SK-N-SH (cell line): ENCODE data around the gene CES1. TPM values are rescaled to one million over a fixed set of nuclear protein-coding genes. Genes with fewer than 3 reads are reported as not detected.

Source experiments
- CTCF ChIA-PET: fragments of 300-600, 350-600 bp; formaldehyde crosslinking; extraction: SDS; loops from one replicate; lab custom pipeline; 2021; lab: Yijun Ruan, JAX
- POLR2A ChIA-PET: fragments of 350-600 bp; sonication (Branson Sonifier 250); formaldehyde crosslinking; extraction: SDS; loops from one replicate; lab custom pipeline; 2020; ENCODE audit warnings: antibody characterized with exemption, inconsistent platforms; lab: Yijun Ruan, JAX
- DNase-seq: peaks from one replicate; pipeline ENCODE4 v3.0.0; 2012
- H2AFZ ChIP-seq: fragments of 200-600 bp; sonication (generic); 2 replicates; pipeline ENCODE4 v1.8.1; 2016; ENCODE audit warnings: antibody characterized with exemption, mild to moderate bottlenecking, low read depth
- H3F3A ChIP-seq: fragments of 200-600 bp; sonication (generic); replicated peaks from 2 replicates; pipeline ENCODE3; 2016; ENCODE audit warnings: antibody characterized with exemption, mild to moderate bottlenecking; ENCODE audit not compliant: insufficient read depth
- H3K27ac ChIP-seq, 2 experiments: fragments of 200-500 bp in 1 of 2; fragments of 200-600 bp in 1 of 2; sonication (Bioruptor generic) in 1 of 2; sonication (generic), shearing (Covaris generic) in 1 of 2; 2 replicates each; pipeline versions ENCODE4 v1.5.1 to v1.6.1; 2014 to 2016; ENCODE audit warnings: low read depth in 2 of 2, inconsistent platforms in 1 of 2, low read length in 1 of 2, mild to moderate bottlenecking in 1 of 2, mixed read lengths in 1 of 2
- H3K27me3 ChIP-seq: fragments of 200-600 bp; sonication (generic), shearing (Covaris generic); 2 replicates; pipeline ENCODE4 v1.6.1; 2016; ENCODE audit warnings: mixed run types; ENCODE audit not compliant: insufficient read depth
- H3K36me3 ChIP-seq, 2 experiments: fragments of 200-500 bp in 1 of 2; fragments of 200-600 bp in 1 of 2; sonication (Bioruptor generic) in 1 of 2; sonication (generic) in 1 of 2; replicated peaks in 1 of 2; 2 replicates each; pipeline versions ENCODE3 to v1.5.1; 2014 to 2016; ENCODE audit warnings: low read length in 1 of 2, mild to moderate bottlenecking in 1 of 2; ENCODE audit not compliant: insufficient read depth in 2 of 2, control insufficient read depth in 1 of 2
- H3K4me1 ChIP-seq, 2 experiments: fragments of 200-500 bp in 1 of 2; fragments of 200-600 bp in 1 of 2; sonication (Bioruptor generic) in 1 of 2; sonication (generic), shearing (Covaris generic) in 1 of 2; 2 replicates each; pipeline versions ENCODE4 v1.5.1 to v1.6.1; 2014 to 2016; ENCODE audit warnings: low read depth in 1 of 2, low read length in 1 of 2, mixed run types in 1 of 2; ENCODE audit not compliant: insufficient read depth in 2 of 2, control insufficient read depth in 1 of 2
- H3K4me2 ChIP-seq: fragments of 200-600 bp; sonication (generic), shearing (Covaris generic); 2 replicates; pipeline ENCODE4 v1.6.1; 2017; ENCODE audit warnings: mixed run types
- H3K4me3 ChIP-seq, 2 experiments: fragments of 200-500 bp in 1 of 2; fragments of 200-600 bp in 1 of 2; sonication (Bioruptor generic) in 1 of 2; sonication (generic), shearing (Covaris generic) in 1 of 2; 2 replicates each; pipeline versions ENCODE4 v1.5.1 to v1.8.1; 2014 to 2016; ENCODE audit warnings: low read depth in 2 of 2, inconsistent platforms in 1 of 2, low read length in 1 of 2, mild to moderate bottlenecking in 1 of 2, mixed read lengths in 1 of 2, moderate library complexity in 1 of 2
- H3K79me2 ChIP-seq: fragments of 200-600 bp; sonication (generic); 2 replicates; pipeline ENCODE4 v1.8.1; 2017; ENCODE audit warnings: mild to moderate bottlenecking; ENCODE audit not compliant: insufficient read depth
- H3K9ac ChIP-seq: fragments of 200-600 bp; sonication (generic); 2 replicates; pipeline ENCODE4 v1.6.1; 2017; ENCODE audit warnings: mixed run types
- H3K9me2 ChIP-seq: fragments of 200-600 bp; sonication (generic); 2 replicates; pipeline ENCODE4 v1.6.1; 2017; ENCODE audit warnings: mixed run types
- H3K9me3 ChIP-seq: fragments of 200-600 bp; sonication (generic); 2 replicates; pipeline ENCODE4 v1.6.1; 2017; ENCODE audit warnings: mixed run types, mild to moderate bottlenecking, moderate library complexity
- H4K20me1 ChIP-seq: fragments of 200-600 bp; sonication (generic); 2 replicates; pipeline ENCODE4 v1.6.1; 2017; ENCODE audit warnings: mild to moderate bottlenecking, mixed run types; ENCODE audit not compliant: insufficient read depth
- CHD2 ChIP-seq: fragments of 150-350 bp; IDR thresholded peaks from 2 replicates; pipeline ENCODE4 v1.6.1; 2018; ENCODE audit warnings: low read length; ENCODE audit not compliant: partially characterized antibody
- JUND ChIP-seq: IDR thresholded peaks from 2 replicates; pipeline ENCODE4 v1.4.0; 2012
- RAD21 ChIP-seq: IDR thresholded peaks from 2 replicates; pipeline ENCODE4 v1.6.1; 2012; ENCODE audit warnings: mild to moderate bottlenecking, low read length
- RCOR1 ChIP-seq: fragments of 150-350 bp; IDR thresholded peaks from 2 replicates; pipeline ENCODE4 v1.6.1; 2017; ENCODE audit warnings: antibody characterized with exemption, low read length
- SMC3 ChIP-seq: IDR thresholded peaks from 2 replicates; pipeline ENCODE4 v1.6.1; 2012; ENCODE audit warnings: low read depth, low read length, improper control_type of control experiment
- YY1 ChIP-seq: IDR thresholded peaks from 2 replicates; pipeline ENCODE4 v1.4.0; 2012; ENCODE audit warnings: low read depth, mild to moderate bottlenecking
- WGBS: methylation state at CpG from one replicate; pipeline ENCODE4 v1.1.6; 2017; ENCODE audit warnings: low lambda C conversion rate; 5-methylcytosine and 5-hydroxymethylcytosine counted together
- polyA plus RNA-seq, 3 experiments: library from polyadenylated mRNA; depleted of rRNA; stranded (reverse); fragments of >200 nt; gene quantifications; 2 replicates each; pipeline ENCODE4 v1.2.3, GENCODE V29; 2012
- TF ChIP-seq, protein P1 (sequence below): IDR thresholded peaks from 2 replicates; pipeline ENCODE4 v1.4.0; 2012; ENCODE audit warnings: low read depth, borderline replicate concordance
- TF ChIP-seq, protein P2 (sequence below): IDR thresholded peaks from 2 replicates; pipeline ENCODE4 v1.4.0; 2012; ENCODE audit warnings: low read depth
- TF ChIP-seq, protein P3 (sequence below): fragments of 200-600 bp; sonication (generic); IDR thresholded peaks from 2 replicates; pipeline ENCODE4 v1.6.1; 2017; ENCODE audit warnings: antibody characterized with exemption, mild to moderate bottlenecking, moderate library complexity
- TF ChIP-seq, protein P4 (sequence below): IDR thresholded peaks from 2 replicates; pipeline ENCODE4 v1.4.0; 2012; ENCODE audit warnings: low read depth, borderline replicate concordance

The CES1 gene
- polyA plus RNA-seq, 1 of the 3 experiments (the other 2 are of a cell fraction) = not detected

DNA sequence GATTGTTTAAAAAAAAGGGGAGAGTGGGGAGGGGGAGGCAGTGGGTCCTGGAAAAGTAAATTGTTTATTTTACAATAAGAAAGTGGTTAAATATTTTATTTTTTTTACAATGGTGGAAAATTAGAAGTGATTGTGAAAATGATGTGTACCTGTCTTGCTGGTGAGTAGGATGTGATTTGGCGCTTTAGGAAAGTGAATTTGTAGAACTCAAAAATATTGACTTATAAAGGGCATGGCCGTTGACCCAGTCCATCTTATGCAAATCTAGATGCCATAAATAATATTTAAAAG, 10.2 kb upstream of the CES1 start (continued):
- TF ChIP-seq, protein P1, sequence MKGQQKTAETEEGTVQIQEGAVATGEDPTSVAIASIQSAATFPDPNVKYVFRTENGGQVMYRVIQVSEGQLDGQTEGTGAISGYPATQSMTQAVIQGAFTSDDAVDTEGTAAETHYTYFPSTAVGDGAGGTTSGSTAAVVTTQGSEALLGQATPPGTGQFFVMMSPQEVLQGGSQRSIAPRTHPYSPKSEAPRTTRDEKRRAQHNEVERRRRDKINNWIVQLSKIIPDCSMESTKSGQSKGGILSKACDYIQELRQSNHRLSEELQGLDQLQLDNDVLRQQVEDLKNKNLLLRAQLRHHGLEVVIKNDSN = no peak
- TF ChIP-seq RAD21 (no peak), YY1 (no peak), JUND (no peak), RCOR1 (no peak), CHD2 (no peak)
- TF ChIP-seq, protein P2, sequence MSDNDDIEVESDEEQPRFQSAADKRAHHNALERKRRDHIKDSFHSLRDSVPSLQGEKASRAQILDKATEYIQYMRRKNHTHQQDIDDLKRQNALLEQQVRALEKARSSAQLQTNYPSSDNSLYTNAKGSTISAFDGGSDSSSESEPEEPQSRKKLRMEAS = no peak

DNA sequence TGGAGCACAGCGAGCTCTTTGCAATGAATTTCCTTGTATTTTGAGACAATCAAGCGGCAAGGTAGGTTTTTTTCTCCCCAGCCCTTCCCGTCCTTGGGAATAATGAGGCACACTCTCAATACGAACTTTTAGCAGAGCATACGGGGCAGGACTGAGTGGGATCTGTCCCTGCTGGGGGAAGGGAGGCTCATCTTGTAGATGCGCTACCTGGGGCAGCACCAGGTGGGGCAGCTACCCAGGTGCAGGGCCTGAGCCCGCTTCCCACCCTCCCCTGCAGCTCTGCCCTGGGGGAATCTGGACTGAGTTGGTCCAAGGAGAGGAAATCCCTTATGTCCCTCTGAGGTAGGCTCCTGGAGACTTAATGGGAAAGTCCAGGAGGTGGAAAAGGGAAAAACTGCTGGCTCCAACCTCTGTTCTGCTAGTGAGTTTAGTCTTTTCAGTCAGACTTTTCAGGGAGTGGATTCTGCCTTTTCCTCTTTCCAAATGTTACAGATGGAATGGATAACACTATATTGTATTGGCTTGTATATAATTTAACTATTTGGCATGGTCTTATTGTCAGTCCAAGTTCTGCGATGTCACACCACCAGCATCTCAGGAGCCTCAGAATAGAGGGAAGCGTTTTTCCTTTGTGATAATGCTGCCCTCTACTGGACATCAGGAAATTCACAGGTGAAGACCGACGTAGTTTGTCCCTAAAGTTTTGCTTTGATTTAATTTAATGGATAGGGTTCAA, 9.6 kb upstream of the CES1 start:
- H3K4me1 ChIP-seq = no peaks in the 10 kb centered on the region; a peak in 1 of 4 replicates
- DNase-seq = peak; percentile 70
- CTCF ChIA-PET = interaction anchor here (0.6 to 8.6 kb wide), 19 partner anchors 14 to 390 kb away, joined by 3 to 124 read pairs (median 4); no protein-coding TSS in a partner anchor
- TF ChIP-seq SMC3 = peak; percentile 75; the same call in 1 of the 2 replicates
- TF ChIP-seq, protein P3, sequence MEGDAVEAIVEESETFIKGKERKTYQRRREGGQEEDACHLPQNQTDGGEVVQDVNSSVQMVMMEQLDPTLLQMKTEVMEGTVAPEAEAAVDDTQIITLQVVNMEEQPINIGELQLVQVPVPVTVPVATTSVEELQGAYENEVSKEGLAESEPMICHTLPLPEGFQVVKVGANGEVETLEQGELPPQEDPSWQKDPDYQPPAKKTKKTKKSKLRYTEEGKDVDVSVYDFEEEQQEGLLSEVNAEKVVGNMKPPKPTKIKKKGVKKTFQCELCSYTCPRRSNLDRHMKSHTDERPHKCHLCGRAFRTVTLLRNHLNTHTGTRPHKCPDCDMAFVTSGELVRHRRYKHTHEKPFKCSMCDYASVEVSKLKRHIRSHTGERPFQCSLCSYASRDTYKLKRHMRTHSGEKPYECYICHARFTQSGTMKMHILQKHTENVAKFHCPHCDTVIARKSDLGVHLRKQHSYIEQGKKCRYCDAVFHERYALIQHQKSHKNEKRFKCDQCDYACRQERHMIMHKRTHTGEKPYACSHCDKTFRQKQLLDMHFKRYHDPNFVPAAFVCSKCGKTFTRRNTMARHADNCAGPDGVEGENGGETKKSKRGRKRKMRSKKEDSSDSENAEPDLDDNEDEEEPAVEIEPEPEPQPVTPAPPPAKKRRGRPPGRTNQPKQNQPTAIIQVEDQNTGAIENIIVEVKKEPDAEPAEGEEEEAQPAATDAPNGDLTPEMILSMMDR = peak; percentile 82
- TF ChIP-seq RAD21 = peak; percentile 92
- TF ChIP-seq, protein P4, sequence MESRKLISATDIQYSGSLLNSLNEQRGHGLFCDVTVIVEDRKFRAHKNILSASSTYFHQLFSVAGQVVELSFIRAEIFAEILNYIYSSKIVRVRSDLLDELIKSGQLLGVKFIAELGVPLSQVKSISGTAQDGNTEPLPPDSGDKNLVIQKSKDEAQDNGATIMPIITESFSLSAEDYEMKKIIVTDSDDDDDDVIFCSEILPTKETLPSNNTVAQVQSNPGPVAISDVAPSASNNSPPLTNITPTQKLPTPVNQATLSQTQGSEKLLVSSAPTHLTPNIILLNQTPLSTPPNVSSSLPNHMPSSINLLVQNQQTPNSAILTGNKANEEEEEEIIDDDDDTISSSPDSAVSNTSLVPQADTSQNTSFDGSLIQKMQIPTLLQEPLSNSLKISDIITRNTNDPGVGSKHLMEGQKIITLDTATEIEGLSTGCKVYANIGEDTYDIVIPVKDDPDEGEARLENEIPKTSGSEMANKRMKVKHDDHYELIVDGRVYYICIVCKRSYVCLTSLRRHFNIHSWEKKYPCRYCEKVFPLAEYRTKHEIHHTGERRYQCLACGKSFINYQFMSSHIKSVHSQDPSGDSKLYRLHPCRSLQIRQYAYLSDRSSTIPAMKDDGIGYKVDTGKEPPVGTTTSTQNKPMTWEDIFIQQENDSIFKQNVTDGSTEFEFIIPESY = no peak
- TF ChIP-seq, all 33 proteins: peak for 3
- Histone ChIP-seq H3K27me3 (no peaks in the 10 kb centered on the region), H4K20me1 (no peaks in the 10 kb centered on the region), H3K27ac (no peak overlapping the region), H3K9ac (no peak overlapping the region), H3F3A (no peaks in the 10 kb centered on the region), H3K4me2 (no peak overlapping the region), H3K4me3 (no peak overlapping the region; a peak in 1 of 4 replicates), H3K9me2 (no peaks in the 10 kb centered on the region), H3K36me3 (no peaks in the 10 kb centered on the region), H3K79me2 (no peaks in the 10 kb centered on the region), H2AFZ (no peak overlapping the region), H3K9me3 (no peaks in the 10 kb centered on the region)
- WGBS = 15% methylated on average over 9 of the region's 11 CpGs
- POLR2A ChIA-PET = no interaction called here
